GM21526 (cell line): ENCODE results near the gene CORT.
"Not testable (repeated sequence)": the region's sequence is repeated elsewhere in the genome, so short reads cannot be mapped to it uniquely, and the experiment has no call there.

Experiments used
- ATAC-seq: cut with Tn5 transposase; IDR thresholded peaks from one replicate; pipeline ENCODE4 v1.9.1; 2021; ENCODE audit warnings: moderate library complexity; ENCODE audit not compliant: unreplicated experiment, low FRiP score

CORT gene

DNA sequence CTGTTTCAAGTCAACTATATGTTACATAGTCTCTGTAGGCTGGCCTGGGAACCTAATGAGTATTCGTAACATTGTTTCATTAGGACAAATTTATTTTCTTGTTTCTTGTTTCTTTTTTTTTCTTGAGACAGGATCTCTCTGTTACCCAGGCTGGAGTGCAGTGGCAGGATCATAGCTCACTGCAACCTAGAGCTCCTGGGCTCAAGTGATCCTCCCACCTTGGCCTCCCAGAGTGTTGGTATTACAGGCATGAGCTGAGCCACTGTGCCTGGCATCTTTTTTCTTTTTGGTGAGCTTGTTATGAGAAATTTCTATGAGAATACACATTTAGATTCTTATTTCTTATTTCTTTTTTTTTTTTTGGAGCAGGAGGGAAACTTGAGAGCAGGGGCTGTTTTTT, 12.8 kb upstream of the CORT start:
- ATAC-seq = no peak

GRCh38 chr1:10438677-10439163, 11.1 kb upstream of the CORT start:
- no peak for ATAC-seq

DNA sequence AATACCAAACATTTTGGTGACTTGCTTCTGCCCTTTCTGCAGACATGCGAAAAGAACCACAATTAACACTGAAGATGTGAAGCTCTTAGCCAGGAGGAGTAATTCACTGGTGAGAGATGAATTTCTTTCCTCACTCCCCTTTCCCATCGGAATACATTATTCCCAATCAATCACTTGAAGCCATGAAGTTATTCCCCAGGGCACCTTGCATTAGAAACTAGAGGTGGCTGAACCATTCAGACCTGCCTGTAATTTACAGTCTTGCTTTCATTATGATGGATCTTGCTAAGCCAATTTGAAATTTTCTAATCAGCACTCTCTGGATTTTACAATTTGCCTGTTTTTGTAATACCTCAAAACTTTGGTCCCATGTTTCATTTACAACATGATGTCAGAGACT, 9.5 kb upstream of the CORT start:
- no peak for ATAC-seq

- no peak for ATAC-seq
Measured at GRCh38 chr1:10440794-10441193, 9.0 kb upstream of the CORT start.

GRCh38 chr1:10444248-10444647, 5.6 kb upstream of the CORT start:
- ATAC-seq = no peak

GRCh38 chr1:10444795-10445397, 4.9 kb upstream of the CORT start:
- ATAC-seq = no peak

DNA sequence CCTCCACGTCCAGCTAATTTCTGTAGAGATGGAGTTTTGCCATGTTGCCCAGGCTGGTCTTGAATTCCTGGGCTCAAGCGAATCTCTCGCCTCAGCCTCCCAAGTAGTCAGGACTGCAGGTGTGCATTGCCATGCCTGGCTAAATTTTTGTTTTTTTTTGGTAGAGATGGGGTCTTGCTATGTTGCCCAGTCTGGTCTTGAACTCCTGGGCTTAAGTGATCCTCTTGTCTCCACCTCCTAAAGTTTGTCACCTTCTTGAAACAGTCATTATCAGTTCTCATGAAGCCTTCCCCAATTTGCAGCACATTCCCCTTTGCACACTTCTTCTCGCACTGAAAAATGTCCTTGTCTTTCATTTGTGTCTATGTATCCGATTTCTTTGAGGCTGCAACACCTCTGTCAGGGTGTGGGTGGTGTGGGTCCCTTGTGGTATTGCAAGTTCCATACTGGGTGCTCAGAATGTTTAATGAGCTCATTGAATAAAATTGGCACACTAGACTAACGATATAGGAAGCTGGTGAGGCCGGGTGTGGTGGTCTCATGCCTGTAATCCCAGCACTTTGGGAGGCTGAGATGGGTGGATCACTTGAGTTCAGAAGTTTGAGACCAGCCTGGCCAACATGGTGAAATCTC, 2.9 kb upstream of the CORT start:
- ATAC-seq = no peak

GRCh38 chr1:10450156-10450814, 454 bp downstream of the CORT start:
- no peak for ATAC-seq

GRCh38 chr1:10450836-10451235, 1.0 kb downstream of the CORT start:
- no peak for ATAC-seq

GRCh38 chr1:10451287-10451686, 1.5 kb downstream of the CORT start:
- ATAC-seq = no peak

- ATAC-seq = no peak
Measured at GRCh38 chr1:10456048-10456447, 6.2 kb downstream of the CORT start.

DNA sequence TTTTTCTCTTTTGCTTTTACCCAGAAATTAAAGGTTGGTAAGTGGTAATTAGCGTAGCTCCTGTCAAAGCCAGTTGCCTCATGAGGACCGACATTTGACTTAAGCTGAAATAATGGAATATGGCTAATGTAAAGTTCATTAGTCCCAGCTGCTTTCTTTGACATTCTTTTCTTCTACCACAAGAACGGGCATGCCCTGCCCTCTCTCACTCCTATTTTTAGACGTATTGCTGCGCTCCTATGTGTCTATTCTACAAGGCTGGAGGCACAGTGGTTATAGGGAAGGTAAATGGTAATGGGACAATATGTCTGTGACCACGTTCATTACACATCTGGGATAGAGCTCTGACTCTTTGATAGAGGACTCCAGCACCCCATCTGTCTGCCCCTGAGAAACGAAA, 6.8 kb downstream of the CORT start:
- ATAC-seq = no peak

GRCh38 chr1:10457462-10457861, 7.6 kb downstream of the CORT start:
- ATAC-seq = not testable (repeated sequence)

DNA sequence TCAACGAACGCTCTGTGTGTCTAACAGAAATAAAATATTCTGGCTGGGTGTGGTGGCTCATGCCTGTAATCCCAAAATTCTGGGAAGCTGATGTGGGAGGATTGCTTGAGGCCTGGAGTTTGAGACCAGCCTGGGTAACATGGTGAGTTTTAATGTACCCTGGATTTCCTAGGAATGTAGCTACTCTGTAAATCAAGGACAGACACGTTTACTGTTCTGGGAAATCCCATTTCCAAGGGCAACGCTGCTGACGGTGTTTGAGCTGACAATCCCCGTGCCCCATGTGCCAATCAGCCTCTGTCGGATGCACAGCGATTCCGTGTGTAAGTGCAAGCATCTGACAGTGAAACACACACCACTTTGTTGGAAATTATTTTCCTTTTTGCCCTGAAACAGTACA, 8.0 kb downstream of the CORT start:
- ATAC-seq = no peak

DNA sequence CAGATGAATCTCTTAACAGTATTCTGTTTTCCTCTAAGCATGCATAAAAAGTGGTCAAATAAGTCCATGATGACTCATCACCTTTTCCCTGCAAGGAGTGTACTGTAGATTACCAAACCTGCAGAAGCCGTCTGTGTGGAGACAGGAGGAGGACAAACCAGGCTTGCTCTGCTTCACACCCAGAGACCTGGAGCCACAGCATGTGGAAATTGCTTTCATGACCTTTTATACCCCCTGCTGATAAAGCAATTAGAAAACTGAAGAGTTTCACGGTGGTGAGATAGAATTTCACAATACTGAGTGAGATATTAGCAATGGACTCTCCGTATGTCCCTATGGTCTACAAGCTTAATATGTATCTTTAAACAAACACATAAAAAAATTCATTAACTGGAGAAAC, 9.4 kb downstream of the CORT start:
- ATAC-seq = no peak

GRCh38 chr1:10467078-10467477, 17.2 kb downstream of the CORT start:
- ATAC-seq = no peak

GRCh38 chr1:10470043-10470442, 20.2 kb downstream of the CORT start:
- ATAC-seq = no peak

GRCh38 chr1:10471411-10472219, 21.8 kb downstream of the CORT start:
- ATAC-seq = peak; percentile 5

GRCh38 chr1:10472220-10473144, 22.7 kb downstream of the CORT start, which contains the start of gene DFFA:
DFFA (minus strand) TSS chr1:10472529; CDS start chr1:10472458, 71 bp downstream.
- ATAC-seq = peak; percentile 75
